GM12878 (cell line): ENCODE data around the gene RBMS3. TPM values are rescaled to one million over a fixed set of nuclear protein-coding genes. Genes with fewer than 3 reads are reported as not detected.

Source experiments
- ATAC-seq: fragments of 200-7000 bp; cut with Tn5 transposase; 3 replicates; pipeline ENCODE4 v1.9.1; 2020; ENCODE audit warnings: mild to moderate bottlenecking, moderate library complexity
- BruUV-seq: library from RNA; stranded (reverse); fragments of 400-500 nt; replicated peaks from 2 replicates; lab custom pipeline; 2021; lab: Mats Ljungman, UMichigan
- CTCF ChIA-PET: fragments of 300-600 bp; sonication (Branson Sonifier 250); formaldehyde crosslinking; extraction: SDS; loops from one replicate; lab custom pipeline; 2021; ENCODE audit warnings: inconsistent platforms; lab: Yijun Ruan, JAX
- POLR2A ChIA-PET: fragments of 350-600 bp; formaldehyde crosslinking; extraction: SDS; loops from one replicate; lab custom pipeline; 2021; ENCODE audit warnings: inconsistent platforms; lab: Charles Lee
- RAD21 ChIA-PET: fragments of 300-600 bp; sonication (Branson Sonifier 250); formaldehyde crosslinking; loops from one replicate; lab custom pipeline; 2023; ENCODE audit warnings: antibody characterized with exemption; ENCODE audit not compliant: unreplicated experiment; lab: Charles Lee
- SMC1A ChIA-PET: fragments of 300-600 bp; sonication (Branson Sonifier 250); formaldehyde crosslinking; loops from one replicate; lab custom pipeline; 2023; ENCODE audit not compliant: unreplicated experiment, uncharacterized antibody; lab: Charles Lee
- DNase-seq: peaks from one replicate; pipeline ENCODE4 v3.0.0-alpha.2; 2011; ENCODE audit warnings: low read depth, low spot score
- FAIRE-seq: peaks from 3 replicates; lab custom pipeline; 2011; peaks lifted over from hg19 to GRCh38; lab: Jason Lieb, UNC
- H2AFZ ChIP-seq: 2 replicates; pipeline ENCODE4 v1.6.0; 2011; ENCODE audit warnings: low read depth, low read length, control low read depth; ENCODE audit not compliant: control insufficient read depth
- H3K27ac ChIP-seq: 2 replicates; pipeline ENCODE4 v1.5.1; 2011; ENCODE audit warnings: control low read depth; ENCODE audit not compliant: control insufficient read depth, insufficient read depth
- H3K27me3 ChIP-seq, 2 experiments: replicated peaks in 1 of 2; 2 replicates each; pipeline versions ENCODE4 v1.6.0 to v1.6.1; 2011; ENCODE audit warnings: low read length in 1 of 2; ENCODE audit not compliant: control insufficient read depth in 2 of 2, insufficient read depth in 2 of 2
- H3K36me3 ChIP-seq, 2 experiments: 2 replicates each; pipeline ENCODE4 v1.5.1; 2011; ENCODE audit warnings: low read length in 1 of 2; ENCODE audit not compliant: control insufficient read depth in 2 of 2, insufficient read depth in 2 of 2
- H3K4me1 ChIP-seq: 2 replicates; pipeline ENCODE4 v1.6.1; 2011; ENCODE audit warnings: mild to moderate bottlenecking, low read length, moderate library complexity, mixed read lengths; ENCODE audit not compliant: control insufficient read depth, insufficient read depth
- H3K4me2 ChIP-seq: 2 replicates; pipeline ENCODE4 v1.6.0; 2011; ENCODE audit warnings: control low read depth; ENCODE audit not compliant: control insufficient read depth, insufficient read depth
- H3K4me3 ChIP-seq: fragments of 200-600 bp; sonication (generic); 2 replicates; pipeline ENCODE4 v1.5.1; 2016
- H3K79me2 ChIP-seq: 2 replicates; pipeline ENCODE4 v1.6.0; 2011; ENCODE audit warnings: low read length; ENCODE audit not compliant: control insufficient read depth, insufficient read depth
- H3K9ac ChIP-seq: 2 replicates; pipeline ENCODE4 v1.8.0; 2011; ENCODE audit warnings: low read length, control low read depth, mixed read lengths; ENCODE audit not compliant: control insufficient read depth, insufficient read depth
- H3K9me3 ChIP-seq: replicated peaks from 3 replicates; pipeline ENCODE4 v1.5.1; 2011; ENCODE audit warnings: mild to moderate bottlenecking, low read length; ENCODE audit not compliant: control insufficient read depth, insufficient read depth
- H4K20me1 ChIP-seq: 2 replicates; pipeline ENCODE4 v1.6.0; 2011; ENCODE audit not compliant: control insufficient read depth, insufficient read depth
- DPF2 ChIP-seq: fragments of 450-650 bp; IDR thresholded peaks from 2 replicates; pipeline ENCODE4 v1.6.1; 2017; ENCODE audit warnings: mild to moderate bottlenecking
- E2F4 ChIP-seq: IDR thresholded peaks from 2 replicates; pipeline ENCODE4 v1.6.1; 2012; ENCODE audit warnings: low read depth, low read length, improper control_type of control experiment
- E2F8 ChIP-seq: fragments of 450-650 bp; IDR thresholded peaks from 2 replicates; pipeline ENCODE4 v1.6.1; 2018; ENCODE audit warnings: mild to moderate bottlenecking, low read depth, moderate library complexity; ENCODE audit not compliant: partially characterized antibody
- IKZF1 ChIP-seq: fragments of 450-650 bp; conservative IDR thresholded peaks from 2 replicates; pipeline ENCODE4 v1.6.1; 2017; ENCODE audit warnings: antibody characterized with exemption, mild to moderate bottlenecking
- IRF3 ChIP-seq: fragments of 450-650 bp; IDR thresholded peaks from 2 replicates; pipeline ENCODE4 v1.6.1; 2014; ENCODE audit warnings: mild to moderate bottlenecking
- IRF4 ChIP-seq: IDR thresholded peaks from 2 replicates; pipeline ENCODE4 v1.6.1; 2011; ENCODE audit warnings: low read depth, low read length
- KLF5 ChIP-seq: fragments of 450-650 bp; IDR thresholded peaks from 2 replicates; pipeline ENCODE4 v1.6.1; 2014; ENCODE audit warnings: mild to moderate bottlenecking; ENCODE audit not compliant: partially characterized antibody
- MEF2B ChIP-seq: fragments of 450-650 bp; IDR thresholded peaks from 2 replicates; pipeline ENCODE4 v1.6.1; 2018; ENCODE audit warnings: mild to moderate bottlenecking, moderate library complexity; ENCODE audit not compliant: partially characterized antibody, poor library complexity, severe bottlenecking
- NBN ChIP-seq: fragments of 450-650 bp; IDR thresholded peaks from 2 replicates; pipeline ENCODE4 v1.6.1; 2016
- NR2C1 ChIP-seq: fragments of 450-650 bp; IDR thresholded peaks from 2 replicates; pipeline ENCODE4 v1.6.1; 2017; ENCODE audit warnings: antibody characterized with exemption, mild to moderate bottlenecking, moderate library complexity
- POU2F2 ChIP-seq: IDR thresholded peaks from 3 replicates; pipeline ENCODE4 v1.6.1; 2011; ENCODE audit warnings: low read depth, mild to moderate bottlenecking, low read length, borderline replicate concordance
- STAT1 ChIP-seq: fragments of 450-650 bp; conservative IDR thresholded peaks from 2 replicates; pipeline ENCODE4 v1.6.1; 2014; ENCODE audit warnings: antibody characterized with exemption, mild to moderate bottlenecking
- ZBED1 ChIP-seq: IDR thresholded peaks from 2 replicates; pipeline ENCODE4 v1.6.1; 2016; ENCODE audit warnings: borderline replicate concordance
- ZNF207 ChIP-seq: fragments of 450-650 bp; IDR thresholded peaks from 2 replicates; pipeline ENCODE4 v1.6.1; 2014; ENCODE audit warnings: antibody characterized with exemption, mild to moderate bottlenecking, borderline replicate concordance
- ZNF274 ChIP-seq: IDR thresholded peaks from one replicate; pipeline ENCODE4 v1.8.0; 2011; ENCODE audit not compliant: insufficient read length, insufficient read depth
- WGBS: methylation state at CpG from one replicate; pipeline ENCODE4 v1.1.6; 2016; ENCODE audit warnings: low lambda C conversion rate; ENCODE audit not compliant: insufficient replicate concordance, insufficient coverage; ENCODE audit errors: missing lambda C conversion rate; 5-methylcytosine and 5-hydroxymethylcytosine counted together
- in situ Hi-C: fragments of 300-500 bp; cut with MboI; formaldehyde crosslinking; loops from 9 replicates; pipeline ENCODE4 v1.14.3; 2018; ENCODE audit warnings: mixed read lengths
- intact Hi-C: fragments of 100-400 bp; cut with micrococcal nuclease; formaldehyde crosslinking; loops from one replicate; pipeline ENCODE4 v1.14.2; 2022; ENCODE audit not compliant: unreplicated experiment
- polyA plus RNA-seq, 11 experiments: library from polyadenylated mRNA; depleted of rRNA in 4 of 11; unstranded in 6 of 11; stranded (reverse) in 5 of 11; fragments of >200 nt; fragmentation: Nextera tagmentation in 4 of 11; fragmentation: Illumina TruSeq in 1 of 11; extraction: Ambion mirVana in 4 of 11; extraction: Trizol in 1 of 11; gene quantifications; 1 replicate in 1 of 11; 2 replicates in 10 of 11; pipeline versions ENCODE4 v1.2.1 to v1.2.3, GENCODE V29; 2011 to 2016; ENCODE audit warnings: inconsistent platforms in 2 of 11, missing spikeins in 2 of 11, low read depth in 1 of 11
- total RNA-seq, 4 experiments: library from RNA; depleted of rRNA in 3 of 4; stranded (reverse); fragments of >200 nt in 3 of 4; fragmentation: Illumina TruSeq in 1 of 4; extraction: Trizol in 1 of 4; gene quantifications; 2 replicates each; pipeline versions ENCODE4 v1.2.1 to v1.2.3, GENCODE V29; 2013 to 2021

The RBMS3 gene
- total and polyA plus RNA-seq, 10 of the 15 experiments (the other 5 are each of a cell fraction or from before 2014, with no cell fraction given): 0.79 to 4.7 (median 3.1) TPM

- no peak for FAIRE-seq
- CTCF ChIA-PET: interaction anchor here (0.7 to 2.0 kb wide), 8 partner anchors 9 to 95 kb away, joined by 3 to 6 read pairs (median 4); partner anchors contain the start of gene RBMS3
- in situ Hi-C loops: no loop called here
Observed at GRCh38 chr3:29329986-29330890, 49.4 kb downstream of the RBMS3 start.

More at GRCh38 chr3:29329986-29330890, 49.4 kb downstream of the RBMS3 start:
- no peaks in the 10 kb centered on the region; the same call in 1 of the 2 replicates for H3K79me2 ChIP-seq
- BruUV-seq: no TSS peak
- RAD21 ChIA-PET: interaction anchor here (0.8 to 6.7 kb wide), 9 partner anchors 12 to 101 kb away, joined by 3 to 51 read pairs (median 4); partner anchors contain the start of gene RBMS3
- ATAC-seq: no peak; the same call in 2 of the 3 replicates
- TF ChIP-seq DPF2: no peak
- TF ChIP-seq ZNF274: no peak
- no peak for TF ChIP-seq KLF5
- no peak for TF ChIP-seq ZBED1
- no peak for TF ChIP-seq IKZF1
- TF ChIP-seq E2F4: no peak
- TF ChIP-seq NR2C1: no peak
- TF ChIP-seq IRF4: no peak
- no peak for TF ChIP-seq ZNF207
- no peak for TF ChIP-seq IRF3
- TF ChIP-seq POU2F2: no peak
- TF ChIP-seq E2F8: no peak
- TF ChIP-seq STAT1: no peak
- TF ChIP-seq MEF2B: no peak
- no peak for TF ChIP-seq NBN
- TF ChIP-seq, all 136 proteins: peak for 0
- Histone ChIP-seq H3K36me3 (no peaks in the 10 kb centered on the region), H3K27me3 (no peaks in the 10 kb centered on the region), H3K4me2 (no peak overlapping the region), H3K9me3 (no peaks in the 10 kb centered on the region), H3K4me3 (no peak overlapping the region), H3K4me1 (no peaks in the 10 kb centered on the region), H3K9ac (no peak overlapping the region), H4K20me1 (no peaks in the 10 kb centered on the region), H3K27ac (no peak overlapping the region), H2AFZ (no peak overlapping the region)
- SMC1A ChIA-PET: interaction anchor here (0.9 to 20.7 kb wide), 13 partner anchors 8 to 413 kb away, joined by 3 to 307 read pairs (median 5); partner anchors contain the start of gene RBMS3
- WGBS: 28% methylated on average over 4 of the region's 4 CpGs
- intact Hi-C loops: no loop called here
- no peak for DNase-seq
- POLR2A ChIA-PET: interaction anchor here (1.0 to 3.8 kb wide), 8 partner anchors 11 to 44 kb away, joined by 3 to 14 read pairs (median 6); no protein-coding TSS in a partner anchor
